ENCODE measurements around the gene ANKRD55.
"Not testable (repeated sequence)": the region's sequence is repeated elsewhere in the genome, so short reads cannot be mapped to it uniquely, and the experiment has no call there.

ANKRD55 gene

GRCh38 chr5:56126487-56127179 is 106.5 kb downstream of the ANKRD55 start:
- Histone ChIP-seq H2AFZ (ENCODE audit: low read length, unreplicated experiment) (no peak overlapping the region), H3K27me3 (ENCODE audit: insufficient read depth, low read length) (no peaks in the 10 kb centered on the region), H3K79me2 (ENCODE audit: control insufficient read depth, insufficient read depth, low read length, unreplicated experiment) (no peaks in the 10 kb centered on the region), H3K4me3 (ENCODE audit: low read depth, low read length) (no peak overlapping the region), H3K4me1 (ENCODE audit: control insufficient read depth, insufficient read depth, low read length, unreplicated experiment) (peaks cover 25% of the 10 kb centered on the region), H3K27ac (ENCODE audit: low read depth, low read length) (no peak overlapping the region), H3K36me3 (ENCODE audit: insufficient read depth, low read length) (no peaks in the 10 kb centered on the region)

- Histone ChIP-seq H3K36me3 (ENCODE audit: insufficient read depth, low read length) (no peaks in the 10 kb centered on the region), H2AFZ (ENCODE audit: low read length, unreplicated experiment) (peak overlapping the region; percentile 30), H3K27ac (ENCODE audit: low read depth, low read length) (peak overlapping the region; percentile 84), H3K4me3 (ENCODE audit: low read depth, low read length) (peak overlapping the region; percentile 63), H3K4me1 (ENCODE audit: control insufficient read depth, insufficient read depth, low read length, unreplicated experiment) (peaks cover 22% of the 10 kb centered on the region), H3K27me3 (ENCODE audit: insufficient read depth, low read length) (no peaks in the 10 kb centered on the region), H3K79me2 (ENCODE audit: control insufficient read depth, insufficient read depth, low read length, unreplicated experiment) (no peaks in the 10 kb centered on the region)
These were observed 109.4 kb downstream of the ANKRD55 start for GRCh38 chr5:56123531-56124243.

- peaks cover 22% of the 10 kb centered on the region for H3K4me1 ChIP-seq (ENCODE audit: control insufficient read depth, insufficient read depth, low read length, unreplicated experiment)
- peak overlapping the region; percentile 84 for H3K27ac ChIP-seq (ENCODE audit: low read depth, low read length)
- H2AFZ ChIP-seq (ENCODE audit: low read length, unreplicated experiment); H3K79me2 ChIP-seq (ENCODE audit: control insufficient read depth, insufficient read depth, low read length, unreplicated experiment); H3K27me3 ChIP-seq (ENCODE audit: insufficient read depth, low read length); H3K4me3 ChIP-seq (ENCODE audit: low read depth, low read length); H3K36me3 ChIP-seq (ENCODE audit: insufficient read depth, low read length): not testable (repeated sequence)
These were observed 110.7 kb downstream of the ANKRD55 start for GRCh38 chr5:56122360-56122985.

GRCh38 chr5:56119050-56119449 is 114.1 kb downstream of the ANKRD55 start:
- Histone ChIP-seq H3K4me3 (ENCODE audit: low read depth, low read length) (no peak overlapping the region), H3K4me1 (ENCODE audit: control insufficient read depth, insufficient read depth, low read length, unreplicated experiment) (peaks cover 19% of the 10 kb centered on the region), H3K27ac (ENCODE audit: low read depth, low read length) (no peak overlapping the region), H2AFZ (ENCODE audit: low read length, unreplicated experiment) (no peak overlapping the region), H3K27me3 (ENCODE audit: insufficient read depth, low read length) (no peaks in the 10 kb centered on the region), H3K36me3 (ENCODE audit: insufficient read depth, low read length) (no peaks in the 10 kb centered on the region), H3K79me2 (ENCODE audit: control insufficient read depth, insufficient read depth, low read length, unreplicated experiment) (no peaks in the 10 kb centered on the region)

GRCh38 chr5:56116599-56117141 is 116.5 kb downstream of the ANKRD55 start:
- no peaks in the 10 kb centered on the region for H3K36me3 ChIP-seq (ENCODE audit: insufficient read depth, low read length)
- H2AFZ ChIP-seq (ENCODE audit: low read length, unreplicated experiment): peak overlapping the region; percentile 0
- H3K27ac ChIP-seq (ENCODE audit: low read depth, low read length): no peak overlapping the region
- peaks cover 10% of the 10 kb centered on the region for H3K4me1 ChIP-seq (ENCODE audit: control insufficient read depth, insufficient read depth, low read length, unreplicated experiment)
- no peaks in the 10 kb centered on the region for H3K27me3 ChIP-seq (ENCODE audit: insufficient read depth, low read length)
- H3K79me2 ChIP-seq (ENCODE audit: control insufficient read depth, insufficient read depth, low read length, unreplicated experiment): no peaks in the 10 kb centered on the region
- no peak overlapping the region for H3K4me3 ChIP-seq (ENCODE audit: low read depth, low read length)

- H3K79me2 ChIP-seq (ENCODE audit: control insufficient read depth, insufficient read depth, low read length, unreplicated experiment): no peaks in the 10 kb centered on the region
- no peak overlapping the region for H3K27ac ChIP-seq (ENCODE audit: low read depth, low read length)
- H3K36me3 ChIP-seq (ENCODE audit: insufficient read depth, low read length): no peaks in the 10 kb centered on the region
- H3K4me3 ChIP-seq (ENCODE audit: low read depth, low read length): no peak overlapping the region
- H2AFZ ChIP-seq (ENCODE audit: low read length, unreplicated experiment): no peak overlapping the region
- no peaks in the 10 kb centered on the region for H3K27me3 ChIP-seq (ENCODE audit: insufficient read depth, low read length)
- H3K4me1 ChIP-seq (ENCODE audit: control insufficient read depth, insufficient read depth, low read length, unreplicated experiment): peaks cover 13% of the 10 kb centered on the region
These were observed 117.5 kb downstream of the ANKRD55 start for GRCh38 chr5:56115589-56115988.

- Histone ChIP-seq H3K27me3 (ENCODE audit: insufficient read depth, low read length) (no peaks in the 10 kb centered on the region), H3K79me2 (ENCODE audit: control insufficient read depth, insufficient read depth, low read length, unreplicated experiment) (no peaks in the 10 kb centered on the region), H2AFZ (ENCODE audit: low read length, unreplicated experiment) (no peak overlapping the region), H3K36me3 (ENCODE audit: insufficient read depth, low read length) (no peaks in the 10 kb centered on the region), H3K27ac (ENCODE audit: low read depth, low read length) (no peak overlapping the region), H3K4me3 (ENCODE audit: low read depth, low read length) (no peak overlapping the region), H3K4me1 (ENCODE audit: control insufficient read depth, insufficient read depth, low read length, unreplicated experiment) (peaks cover 15% of the 10 kb centered on the region)
These were observed 120.5 kb downstream of the ANKRD55 start for GRCh38 chr5:56112526-56113121.

GRCh38 chr5:56111404-56111781 is 121.7 kb downstream of the ANKRD55 start:
- no peak overlapping the region for H3K4me3 ChIP-seq (ENCODE audit: low read depth, low read length)
- no peaks in the 10 kb centered on the region for H3K36me3 ChIP-seq (ENCODE audit: insufficient read depth, low read length)
- H3K27ac ChIP-seq (ENCODE audit: low read depth, low read length): no peak overlapping the region
- H3K27me3 ChIP-seq (ENCODE audit: insufficient read depth, low read length): no peaks in the 10 kb centered on the region
- H2AFZ ChIP-seq (ENCODE audit: low read length, unreplicated experiment): no peak overlapping the region
- H3K4me1 ChIP-seq (ENCODE audit: control insufficient read depth, insufficient read depth, low read length, unreplicated experiment): peaks cover 11% of the 10 kb centered on the region
- no peaks in the 10 kb centered on the region for H3K79me2 ChIP-seq (ENCODE audit: control insufficient read depth, insufficient read depth, low read length, unreplicated experiment)

- Histone ChIP-seq H3K27me3 (ENCODE audit: insufficient read depth, low read length) (no peaks in the 10 kb centered on the region), H3K27ac (ENCODE audit: low read depth, low read length) (no peak overlapping the region), H3K4me3 (ENCODE audit: low read depth, low read length) (no peak overlapping the region), H3K36me3 (ENCODE audit: insufficient read depth, low read length) (no peaks in the 10 kb centered on the region), H2AFZ (ENCODE audit: low read length, unreplicated experiment) (no peak overlapping the region), H3K4me1 (ENCODE audit: control insufficient read depth, insufficient read depth, low read length, unreplicated experiment) (peaks cover 11% of the 10 kb centered on the region), H3K79me2 (ENCODE audit: control insufficient read depth, insufficient read depth, low read length, unreplicated experiment) (no peaks in the 10 kb centered on the region)
These were observed 122.3 kb downstream of the ANKRD55 start for GRCh38 chr5:56110646-56111403.

- H3K36me3 ChIP-seq (ENCODE audit: insufficient read depth, low read length): no peaks in the 10 kb centered on the region
- no peaks in the 10 kb centered on the region for H3K27me3 ChIP-seq (ENCODE audit: insufficient read depth, low read length)
- H3K4me3 ChIP-seq (ENCODE audit: low read depth, low read length): no peak overlapping the region
- no peaks in the 10 kb centered on the region for H3K79me2 ChIP-seq (ENCODE audit: control insufficient read depth, insufficient read depth, low read length, unreplicated experiment)
- H3K27ac ChIP-seq (ENCODE audit: low read depth, low read length): no peak overlapping the region
- H2AFZ ChIP-seq (ENCODE audit: low read length, unreplicated experiment): no peak overlapping the region
- peaks cover 11% of the 10 kb centered on the region for H3K4me1 ChIP-seq (ENCODE audit: control insufficient read depth, insufficient read depth, low read length, unreplicated experiment)
These were observed 124.9 kb downstream of the ANKRD55 start for GRCh38 chr5:56108246-56108645.

All from ACC112 (cell line).